Globus pallidus (tissue), 1 donor: ENCODE results near the gene LGALS8.
"Not testable (repeated sequence)": the region's sequence is repeated elsewhere in the genome, so short reads cannot be mapped to it uniquely, and the experiment has no call there.

Experiments
- DNase-seq: peaks from one replicate; pipeline ENCODE4 v3.0.0-alpha.2; 2015; ENCODE audit warnings: low spot score

Gene LGALS8

GRCh38 chr1:236523704-236524141 lies at the start of gene LGALS8:
LGALS8 (plus strand) TSS chr1:236523982; CDS start chr1:236526071, 2,089 bp downstream.
- peak; percentile 67 for DNase-seq

- no peak for DNase-seq
Measured at GRCh38 chr1:236476019-236476418, 47.8 kb upstream of the LGALS8 start.

- DNase-seq, result no peak
Measured at GRCh38 chr1:236480758-236481436, 42.9 kb upstream of the LGALS8 start.

DNA sequence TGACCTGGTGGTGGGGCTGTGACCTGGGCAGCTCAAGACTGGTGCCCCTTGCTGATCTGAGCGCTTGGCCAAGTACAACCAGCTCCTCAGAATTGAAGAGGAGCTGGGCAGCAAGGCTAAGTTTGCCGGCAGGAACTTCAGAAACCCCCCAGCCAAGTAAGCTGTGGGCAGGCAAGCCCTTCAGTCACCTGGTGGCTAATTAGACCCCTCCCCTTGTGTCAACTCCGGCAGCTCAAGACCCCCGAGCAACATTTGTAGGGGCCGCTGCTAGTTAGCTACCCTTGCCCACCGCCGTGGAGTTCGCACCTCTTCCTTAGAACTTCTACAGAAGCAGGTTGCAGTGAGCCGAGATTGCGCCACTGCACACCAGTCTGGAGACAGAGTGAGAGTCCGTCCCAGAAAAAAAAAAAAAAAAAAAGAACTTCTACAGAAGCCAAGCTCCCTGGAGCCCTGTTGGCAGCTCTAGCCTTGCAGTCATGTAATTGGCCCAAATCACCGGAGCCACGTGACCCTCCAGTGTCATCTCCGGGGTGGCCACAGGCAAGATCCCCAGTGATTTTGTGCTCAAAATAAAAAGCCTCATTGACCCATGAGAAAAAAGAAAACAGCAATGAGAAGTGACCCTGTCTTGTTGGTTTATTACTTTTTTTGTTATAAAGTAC lies 39.3 kb upstream of the LGALS8 start:
- no peak for DNase-seq

DNA sequence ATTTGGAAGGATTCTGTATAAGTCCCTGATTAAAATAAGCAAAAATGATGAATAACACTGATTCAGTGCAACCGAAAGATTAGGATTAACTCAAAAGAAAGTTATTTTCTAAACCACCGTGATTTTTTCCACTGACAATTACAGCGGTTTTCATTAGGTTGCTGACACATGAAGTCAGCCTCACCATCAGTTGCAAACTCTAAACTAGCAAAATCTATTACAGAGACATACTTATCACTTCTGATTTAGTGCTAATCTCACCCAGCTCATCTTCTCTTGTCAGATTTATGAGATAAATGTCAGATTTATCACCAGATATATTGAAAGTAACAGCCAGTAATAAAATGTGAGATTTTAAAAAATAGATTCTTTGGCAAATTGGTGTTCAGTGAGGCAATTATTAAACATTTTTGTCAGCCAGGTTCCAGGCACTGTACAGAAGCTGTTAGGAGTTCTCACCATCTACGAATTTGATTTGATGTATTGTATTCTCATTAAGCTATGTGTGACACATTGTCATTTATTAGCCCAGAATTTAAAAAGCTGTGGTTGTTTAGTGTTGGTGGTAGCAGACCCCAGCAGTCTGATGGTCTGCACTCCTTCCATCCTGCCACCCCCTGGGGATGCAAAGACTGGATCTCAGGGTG lies 37.3 kb upstream of the LGALS8 start:
- no peak for DNase-seq

DNA sequence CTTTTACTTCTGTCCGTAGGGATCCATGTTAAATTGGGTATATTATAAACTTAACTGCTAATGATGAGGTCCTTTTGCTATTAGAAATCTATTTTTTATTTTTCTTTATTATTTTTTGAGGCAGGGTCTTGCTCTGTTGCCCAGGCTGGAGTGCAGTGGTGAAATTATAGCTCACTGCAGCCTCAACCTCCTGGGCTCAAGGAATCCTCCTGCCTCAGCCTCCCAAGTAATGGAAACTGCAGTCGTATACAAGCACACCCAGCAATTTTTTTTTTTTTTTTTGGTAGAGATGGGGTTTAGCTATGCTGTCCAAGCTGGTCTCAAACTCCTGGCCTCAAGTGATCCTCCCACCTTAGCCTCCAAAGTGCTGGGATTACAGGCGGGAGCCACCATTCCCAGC lies 34.6 kb upstream of the LGALS8 start:
- DNase-seq, result not testable (repeated sequence)

GRCh38 chr1:236489710-236490377 lies 33.9 kb upstream of the LGALS8 start:
- DNase-seq, result peak; percentile 51

GRCh38 chr1:236491469-236492136 lies 32.2 kb upstream of the LGALS8 start:
- DNase-seq, result no peak

DNA sequence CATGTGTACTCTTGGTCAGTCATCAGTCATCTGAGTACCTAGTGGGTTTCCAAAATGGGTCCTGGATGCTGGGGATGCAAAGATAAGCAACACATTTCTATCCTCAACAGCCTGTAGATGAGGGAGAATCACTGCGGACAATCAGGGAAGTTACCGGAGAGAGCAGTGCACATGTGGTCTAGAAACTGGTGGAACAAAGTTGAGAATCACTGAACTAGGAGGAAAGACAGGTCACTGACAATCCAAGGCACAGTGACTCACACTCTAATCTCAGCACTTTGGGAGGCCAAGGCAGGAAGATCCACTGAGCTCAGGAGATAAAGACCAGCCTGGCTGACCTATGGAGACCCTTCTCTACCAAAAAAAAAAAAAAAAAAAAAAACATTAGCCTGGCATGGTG lies 31.4 kb upstream of the LGALS8 start:
- DNase-seq, result no peak

DNA sequence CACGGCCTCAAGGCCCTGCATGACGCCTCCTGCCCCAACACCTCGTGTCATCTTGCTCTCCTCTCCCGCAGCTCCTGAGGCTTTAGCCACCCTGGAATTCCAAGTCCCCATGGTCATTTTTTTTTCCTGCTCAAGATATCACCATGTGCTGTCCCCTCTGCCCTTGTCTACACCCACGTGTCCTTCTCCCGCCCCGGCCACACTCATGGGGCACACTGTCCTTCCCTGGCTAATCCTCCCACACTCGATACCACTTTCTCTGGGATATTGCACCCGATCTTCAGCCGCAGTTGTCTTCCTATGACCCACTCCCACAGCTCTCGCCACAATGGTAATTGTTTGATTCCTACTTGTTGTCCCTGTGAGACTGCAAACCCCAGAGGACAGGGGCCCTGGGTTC lies 29.7 kb upstream of the LGALS8 start:
- no peak for DNase-seq

- DNase-seq, result no peak
Measured at GRCh38 chr1:236494586-236495466, 29.0 kb upstream of the LGALS8 start.

DNA sequence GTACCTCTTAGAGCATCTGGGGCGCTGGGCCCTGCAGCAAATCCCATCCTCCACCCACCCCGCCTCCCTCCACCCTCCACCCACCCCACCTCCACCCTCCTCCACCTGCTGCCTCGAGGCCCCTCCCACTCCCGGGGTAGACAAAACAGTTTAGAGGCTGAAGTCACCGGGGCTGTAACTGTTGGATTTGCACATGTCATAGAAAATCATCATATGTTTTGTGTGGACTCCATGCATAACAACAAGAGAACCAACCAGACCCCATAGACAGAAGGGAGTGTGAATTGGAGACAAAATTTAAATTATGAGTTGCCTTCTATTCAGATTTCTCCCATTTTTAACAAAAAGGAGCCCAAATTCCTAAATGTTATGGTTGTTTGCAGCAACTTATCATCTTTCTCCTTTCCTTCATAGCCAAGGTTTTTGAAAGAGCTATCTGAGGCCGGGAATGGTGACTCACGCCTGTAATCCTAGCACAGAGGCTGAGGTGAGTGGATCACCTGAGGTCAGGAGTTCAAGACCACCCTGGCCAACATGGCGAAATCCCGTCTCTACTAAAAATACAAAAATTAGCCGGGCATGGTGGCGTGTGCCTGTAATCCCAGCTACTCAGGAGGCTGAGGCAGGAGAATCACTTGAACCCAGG lies 28.2 kb upstream of the LGALS8 start:
- no peak for DNase-seq

DNA sequence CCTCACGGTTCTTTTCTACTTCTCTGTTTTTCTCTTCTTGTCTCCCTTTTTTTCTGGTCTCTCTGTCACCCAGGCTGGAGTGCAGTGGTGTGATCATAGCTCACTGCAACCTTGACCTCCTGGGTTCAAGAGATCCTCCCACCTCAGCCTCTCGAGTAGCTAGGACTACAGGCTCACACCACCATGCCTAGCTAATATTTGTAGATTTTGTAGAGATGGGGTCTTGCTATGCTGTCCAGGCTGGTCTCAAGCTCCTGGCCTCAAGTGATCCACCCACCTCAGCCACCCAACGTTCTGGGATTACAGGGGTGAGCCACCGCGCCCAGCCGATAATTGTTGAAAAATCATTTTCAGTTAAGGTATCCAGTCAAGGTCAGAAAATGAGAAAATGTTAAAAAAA lies 25.9 kb upstream of the LGALS8 start:
- DNase-seq, result no peak

GRCh38 chr1:236501093-236501492 lies 22.7 kb upstream of the LGALS8 start:
- DNase-seq, result no peak

DNA sequence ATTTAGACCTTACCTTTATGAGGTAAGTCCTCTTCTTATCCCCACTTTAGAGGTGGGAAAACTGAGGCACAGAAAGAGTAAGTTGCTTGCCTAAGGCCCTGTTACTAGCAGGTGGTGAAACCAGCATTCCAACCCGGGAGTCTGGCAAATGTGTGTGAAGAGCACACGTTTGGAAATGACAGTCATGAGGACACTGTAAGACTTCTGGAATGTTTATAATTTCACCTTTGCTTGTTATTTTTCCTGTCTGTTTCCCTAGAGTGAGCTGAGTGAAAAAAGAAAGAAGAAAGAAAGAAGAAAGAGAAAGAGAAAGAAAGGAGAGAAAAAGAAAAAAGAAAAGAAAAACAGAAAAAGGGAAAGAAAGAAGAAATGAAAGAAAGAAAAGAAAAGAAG lies 21.2 kb upstream of the LGALS8 start:
- no peak for DNase-seq

GRCh38 chr1:236502972-236503639 lies 20.7 kb upstream of the LGALS8 start:
- DNase-seq, result peak; percentile 20

DNA sequence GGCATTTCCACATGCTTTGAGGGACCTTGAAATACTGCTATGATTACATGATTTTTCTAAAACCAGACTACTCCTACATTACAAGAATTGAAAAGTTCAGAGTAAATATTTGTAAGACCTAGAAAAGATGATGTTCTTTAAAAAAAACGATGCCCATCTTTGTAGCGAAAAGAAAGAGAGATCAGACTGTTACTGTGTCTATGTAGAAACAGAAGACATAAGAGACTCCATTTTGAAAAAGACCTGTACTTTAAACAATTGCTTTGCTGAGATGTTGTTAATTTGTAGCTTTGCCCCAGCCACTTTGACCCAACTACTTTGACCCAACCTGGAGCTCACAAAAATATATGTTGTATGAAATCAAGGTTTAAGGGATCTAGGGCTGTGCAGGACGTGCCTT lies 19.4 kb upstream of the LGALS8 start:
- not testable (repeated sequence) for DNase-seq

GRCh38 chr1:236507022-236507700 lies 16.6 kb upstream of the LGALS8 start:
- DNase-seq, result no peak

GRCh38 chr1:236508593-236509027 lies 15.2 kb upstream of the LGALS8 start:
- no peak for DNase-seq
